Loucy (cell line): ENCODE results near the gene HSPA2.

Experiments used
- H2AFZ ChIP-seq: fragments of 200-600 bp; sonication (generic); 2 replicates; pipeline ENCODE4 v1.6.0; 2016; ENCODE audit warnings: antibody characterized with exemption, mild to moderate bottlenecking, low read length, moderate library complexity
- H3F3A ChIP-seq: fragments of 200-600 bp; 2 replicates; pipeline ENCODE4 v1.6.0; 2016; ENCODE audit warnings: antibody characterized with exemption, low read depth, mild to moderate bottlenecking
- H3K27me3 ChIP-seq: fragments of 200-600 bp; sonication (generic); 2 replicates; pipeline ENCODE4 v1.6.1; 2014; ENCODE audit warnings: low read length, mild to moderate bottlenecking; ENCODE audit not compliant: insufficient read depth, poor library complexity, severe bottlenecking
- H3K36me3 ChIP-seq: fragments of 200-600 bp; sonication (generic); 2 replicates; pipeline ENCODE4 v1.6.1; 2016; ENCODE audit warnings: low read length; ENCODE audit not compliant: insufficient read depth
- H3K4me1 ChIP-seq: fragments of 200-600 bp; sonication (generic); 2 replicates; pipeline ENCODE4 v1.5.1; 2014; ENCODE audit warnings: low read length, mild to moderate bottlenecking; ENCODE audit not compliant: insufficient read depth, poor library complexity, severe bottlenecking
- H3K4me2 ChIP-seq: fragments of 200-600 bp; sonication (generic); 2 replicates; pipeline ENCODE4 v1.6.0; 2014; ENCODE audit warnings: antibody characterized with exemption, low read length, low read depth, mild to moderate bottlenecking; ENCODE audit not compliant: poor library complexity, severe bottlenecking
- H3K4me3 ChIP-seq: fragments of 200-600 bp; sonication (generic); 2 replicates; pipeline ENCODE4 v1.5.1; 2014; ENCODE audit warnings: low read length, mild to moderate bottlenecking, mixed read lengths; ENCODE audit not compliant: poor library complexity, severe bottlenecking
- H3K79me2 ChIP-seq: fragments of 200-600 bp; sonication (generic); 2 replicates; pipeline ENCODE4 v1.6.1; 2014; ENCODE audit warnings: low read length; ENCODE audit not compliant: insufficient read depth
- H3K9ac ChIP-seq: fragments of 200-600 bp; sonication (generic); 2 replicates; pipeline ENCODE4 v1.6.0; 2014; ENCODE audit warnings: mild to moderate bottlenecking, low read depth, low read length, moderate library complexity; ENCODE audit not compliant: poor library complexity, severe bottlenecking
- H3K9me2 ChIP-seq: fragments of 200-600 bp; sonication (generic); replicated peaks from 2 replicates; pipeline ENCODE4 v1.6.1; 2016; ENCODE audit warnings: low read depth, low read length, mixed read lengths
- H3K9me3 ChIP-seq: fragments of 200-600 bp; sonication (generic); 2 replicates; pipeline ENCODE4 v1.6.1; 2014; ENCODE audit warnings: mild to moderate bottlenecking, antibody characterized with exemption, low read length, low read depth; ENCODE audit not compliant: insufficient read depth
- H4K20me1 ChIP-seq: fragments of 200-600 bp; sonication (generic); 2 replicates; pipeline ENCODE4 v1.6.0; 2014; ENCODE audit warnings: antibody characterized with exemption, low read length, mild to moderate bottlenecking; ENCODE audit not compliant: insufficient read depth, poor library complexity, severe bottlenecking
- CTCF ChIP-seq: fragments of 200-600 bp; sonication (generic); conservative IDR thresholded peaks from 2 replicates; pipeline ENCODE4 v1.5.1; 2014; ENCODE audit warnings: mild to moderate bottlenecking, antibody characterized with exemption, low read length
- EZH2phosphoT487 ChIP-seq: fragments of 200-600 bp; IDR thresholded peaks from 2 replicates; pipeline ENCODE4 v1.6.1; 2018; ENCODE audit warnings: antibody characterized with exemption, mild to moderate bottlenecking, moderate library complexity, borderline replicate concordance

Gene HSPA2

GRCh38 chr14:64562436-64562835 lies 21.9 kb downstream of the HSPA2 start:
- H3K4me3 ChIP-seq, result no peak overlapping the region
- no peaks in the 10 kb centered on the region for H3K27me3 ChIP-seq

GRCh38 chr14:64563696-64564095 lies 23.2 kb downstream of the HSPA2 start:
- H3K27me3 ChIP-seq, result no peaks in the 10 kb centered on the region
- no peak overlapping the region for H3K9ac ChIP-seq
- no peaks in the 10 kb centered on the region for H3K9me2 ChIP-seq
- no peak overlapping the region for H3K4me2 ChIP-seq
- no peak for TF ChIP-seq CTCF
- no peak for TF ChIP-seq EZH2phosphoT487
- no peaks in the 10 kb centered on the region for H3F3A ChIP-seq
- H3K36me3 ChIP-seq, result no peaks in the 10 kb centered on the region
- H3K4me3 ChIP-seq, result no peak overlapping the region
- H3K9me3 ChIP-seq, result no peaks in the 10 kb centered on the region
- H4K20me1 ChIP-seq, result no peaks in the 10 kb centered on the region
- no peaks in the 10 kb centered on the region for H3K79me2 ChIP-seq
- peaks cover 20% of the 10 kb centered on the region for H3K4me1 ChIP-seq
- no peak overlapping the region for H2AFZ ChIP-seq

More at GRCh38 chr14:64562436-64562835, 21.9 kb downstream of the HSPA2 start:
- no peaks in the 10 kb centered on the region for H3K36me3 ChIP-seq
- H3K4me2 ChIP-seq, result no peak overlapping the region
- no peaks in the 10 kb centered on the region for H4K20me1 ChIP-seq
- no peak for TF ChIP-seq CTCF
- TF ChIP-seq EZH2phosphoT487, result no peak
- H3K4me1 ChIP-seq, result peaks cover 20% of the 10 kb centered on the region
- H2AFZ ChIP-seq, result no peak overlapping the region
- no peak overlapping the region for H3K9ac ChIP-seq
- no peaks in the 10 kb centered on the region for H3F3A ChIP-seq
- no peaks in the 10 kb centered on the region for H3K9me2 ChIP-seq
- no peaks in the 10 kb centered on the region for H3K9me3 ChIP-seq
- H3K79me2 ChIP-seq, result no peaks in the 10 kb centered on the region

GRCh38 chr14:64566651-64567122 lies 26.1 kb downstream of the HSPA2 start:
- Histone ChIP-seq H3K4me1 (peaks cover 7% of the 10 kb centered on the region), H3K36me3 (no peaks in the 10 kb centered on the region), H3K4me3 (no peak overlapping the region), H2AFZ (no peak overlapping the region), H3K9ac (no peak overlapping the region), H3K79me2 (no peaks in the 10 kb centered on the region), H3K4me2 (no peak overlapping the region), H3F3A (no peaks in the 10 kb centered on the region), H3K9me3 (no peaks in the 10 kb centered on the region), H4K20me1 (no peaks in the 10 kb centered on the region), H3K9me2 (no peaks in the 10 kb centered on the region), H3K27me3 (no peaks in the 10 kb centered on the region)
- TF ChIP-seq CTCF (no peak), EZH2phosphoT487 (no peak)
